Naive thymus-derived CD4-positive, alpha-beta T cell (primary cell): ENCODE data around the gene SUPT6H. TPM values are rescaled to one million over a fixed set of nuclear protein-coding genes. Genes with fewer than 3 reads are reported as not detected.

ENCODE experiments used
- ATAC-seq: fragments of 150-1000 bp; cut with Tn5 transposase; 2 replicates; pipeline ENCODE4 v1.10.0; 2021; ENCODE audit warnings: mild to moderate bottlenecking, moderate library complexity
- CTCF ChIA-PET: fragments of 350-600 bp; sonication (Branson Sonifier 250); formaldehyde crosslinking; loops from one replicate; lab custom pipeline; 2021; ENCODE audit warnings: antibody characterized with exemption; lab: Charles Lee
- POLR2A ChIA-PET: fragments of 350-600 bp; sonication (Branson Sonifier 250); formaldehyde crosslinking; loops from one replicate; lab custom pipeline; 2021; ENCODE audit warnings: antibody characterized with exemption, inconsistent platforms; lab: Charles Lee
- DNase-seq, 9 donors: peaks; one replicate each; pipeline versions ENCODE4 v3.0.0 to v3.0.0-alpha.2; 2020 to 2022; ENCODE audit warnings: mixed read lengths in 1 of 9
- H3K27ac ChIP-seq: one replicate; pipeline ENCODE4 v1.7.0; 2013; ENCODE audit warnings: mild to moderate bottlenecking, low read depth, low read length, moderate library complexity
- H3K27me3 ChIP-seq, 2 donors: one replicate each; pipeline ENCODE4 v1.7.0; 2013; ENCODE audit warnings: low read length in 2 of 2, mild to moderate bottlenecking in 2 of 2, moderate library complexity in 2 of 2; ENCODE audit not compliant: control insufficient read depth in 2 of 2, insufficient read depth in 2 of 2
- H3K36me3 ChIP-seq, 3 experiments: 1 replicate in 2 of 3; 2 replicates in 1 of 3; pipeline ENCODE4 v1.7.0; 2013; ENCODE audit warnings: low read length in 3 of 3, mild to moderate bottlenecking in 3 of 3, moderate library complexity in 1 of 3; ENCODE audit not compliant: insufficient read depth in 3 of 3, control insufficient read depth in 2 of 3
- H3K4me1 ChIP-seq, 2 donors: one replicate each; pipeline ENCODE4 v1.7.0; 2013; ENCODE audit warnings: low read length in 2 of 2, mild to moderate bottlenecking in 2 of 2, moderate library complexity in 1 of 2; ENCODE audit not compliant: control insufficient read depth in 2 of 2, insufficient read depth in 2 of 2
- H3K4me3 ChIP-seq: 2 replicates; pipeline ENCODE4 v1.7.0; 2013; ENCODE audit warnings: mild to moderate bottlenecking, low read length
- H3K9me3 ChIP-seq, 3 experiments: 1 replicate in 2 of 3; 2 replicates in 1 of 3; pipeline ENCODE4 v1.7.0; 2013; ENCODE audit warnings: low read length in 3 of 3; ENCODE audit not compliant: control insufficient read depth in 2 of 3
- H3K27ac Mint-ChIP-seq, 9 donors: one replicate each; pipeline ENCODE4 v1.8.0; 2020 to 2022; ENCODE audit warnings: mixed read lengths in 9 of 9, mild to moderate bottlenecking in 8 of 9, moderate library complexity in 5 of 9, inconsistent platforms in 2 of 9
- H3K27me3 Mint-ChIP-seq, 5 donors: one replicate each; pipeline ENCODE4 v1.8.0; 2021 to 2022; ENCODE audit warnings: mixed read lengths in 5 of 5, mild to moderate bottlenecking in 1 of 5
- H3K36me3 Mint-ChIP-seq, 5 donors: one replicate each; pipeline ENCODE4 v1.8.0; 2020 to 2022; ENCODE audit warnings: mixed read lengths in 5 of 5, mild to moderate bottlenecking in 3 of 5, inconsistent platforms in 1 of 5
- H3K4me1 Mint-ChIP-seq, 7 donors: one replicate each; pipeline ENCODE4 v1.8.0; 2020 to 2022; ENCODE audit warnings: mixed read lengths in 7 of 7, mild to moderate bottlenecking in 3 of 7, inconsistent platforms in 1 of 7
- H3K4me3 Mint-ChIP-seq, 10 donors: one replicate each; pipeline ENCODE4 v1.8.0; 2020 to 2022; ENCODE audit warnings: mild to moderate bottlenecking in 10 of 10, mixed read lengths in 10 of 10, moderate library complexity in 6 of 10, inconsistent platforms in 2 of 10
- H3K9me3 Mint-ChIP-seq, 11 donors: one replicate each; pipeline ENCODE4 v1.8.0; 2020 to 2022; ENCODE audit warnings: mixed read lengths in 11 of 11, mild to moderate bottlenecking in 4 of 11, inconsistent platforms in 1 of 11, moderate library complexity in 1 of 11
- intact Hi-C, 2 donors: fragments of 100-400 bp; cut with micrococcal nuclease; formaldehyde crosslinking; loops; one replicate each; pipeline ENCODE4 v1.15.1; 2023
- polyA plus RNA-seq, 2 donors: library from polyadenylated mRNA; unstranded; fragments of 300-500 nt; fragmentation: Illumina TruSeq; gene quantifications; one replicate each; pipeline ENCODE4 v1.2.3, GENCODE V29; 2021
- total RNA-seq, 6 experiments: library from RNA in 5 of 6; stranded (reverse) in 5 of 6; gene quantifications; 1 replicate in 5 of 6; 2 replicates in 1 of 6; pipeline ENCODE4 v1.2.3 and lab custom pipeline; 2021 to 2026

Gene SUPT6H
- total and polyA plus RNA-seq, 7 experiments from 2014 or later: 9.8 to 132 (median 92.9) TPM

GRCh38 chr17:28626818-28627217 is 35.2 kb upstream of the SUPT6H start:
- ChIA-PET POLR2A (no interaction called here), CTCF (no interaction called here)
- intact Hi-C loops: no loop called here
- H3K9me3 Mint-ChIP-seq: no peaks in the 10 kb centered on the region
- H3K36me3 ChIP-seq: peaks cover 16 to 89% (median 41%) of the 10 kb centered on the region in 3 experiments
- H3K27me3 ChIP-seq: no peaks in the 10 kb centered on the region
- no peak overlapping the region for H3K27ac ChIP-seq
- peak overlapping the region in 1 of 9 donors; percentile 58 for H3K27ac Mint-ChIP-seq
- peaks cover 13 to 50% (median 26%) of the 10 kb centered on the region in 5 donors for H3K36me3 Mint-ChIP-seq
- ATAC-seq (no peak), DNase-seq (no peak)
- no peak overlapping the region for H3K4me3 ChIP-seq
- H3K4me3 Mint-ChIP-seq: no peak overlapping the region
- H3K4me1 ChIP-seq: no peaks in the 10 kb centered on the region
- no peaks in the 10 kb centered on the region for H3K27me3 Mint-ChIP-seq
- H3K4me1 Mint-ChIP-seq: peaks cover 0 to 5% (median 4%) of the 10 kb centered on the region in 7 donors
- H3K9me3 ChIP-seq: no peaks in the 10 kb centered on the region

- H3K4me3 ChIP-seq: no peak overlapping the region
- no peaks in the 10 kb centered on the region for H3K9me3 ChIP-seq
- no peak overlapping the region for H3K27ac ChIP-seq
- Mint-ChIP-seq H3K9me3 (no peaks in the 10 kb centered on the region), H3K4me1 (peaks cover 15 to 44% (median 34%) of the 10 kb centered on the region in 7 donors), H3K27me3 (no peaks in the 10 kb centered on the region), H3K27ac (peak overlapping the region in 2 of 9 donors; percentile 25 to 34), H3K4me3 (no peak overlapping the region), H3K36me3 (peaks cover 23 to 73% (median 38%) of the 10 kb centered on the region in 5 donors)
- H3K27me3 ChIP-seq: no peaks in the 10 kb centered on the region
- ATAC-seq (no peak), DNase-seq (no peak)
- H3K36me3 ChIP-seq: peaks cover 43 to 97% (median 51%) of the 10 kb centered on the region in 3 experiments
- no peaks in the 10 kb centered on the region for H3K4me1 ChIP-seq
- ChIA-PET POLR2A (interaction anchor here (0.9 to 1.5 kb wide), 4 partner anchors 9 to 36 kb away, joined by 3 to 7 read pairs (median 4); partner anchors contain the start of gene BLTP2), CTCF (interaction anchor here (0.5 to 1.1 kb wide), 3 partner anchors 16 to 33 kb away, joined by 3 read pairs; no protein-coding TSS in a partner anchor)
- intact Hi-C loops: no loop called here
Measured at GRCh38 chr17:28634206-28634865, 27.7 kb upstream of the SUPT6H start.

- POLR2A ChIA-PET: interaction anchor here (1.0 kb wide), 1 partner anchor 33 kb away, joined by 4 read pairs; no protein-coding TSS in a partner anchor
- no peak overlapping the region for H3K27ac Mint-ChIP-seq
- CTCF ChIA-PET: no interaction called here
- peaks cover 15 to 49% (median 37%) of the 10 kb centered on the region in 7 donors for H3K4me1 Mint-ChIP-seq
- peaks cover 26 to 82% (median 46%) of the 10 kb centered on the region in 5 donors for H3K36me3 Mint-ChIP-seq
- H3K27ac ChIP-seq: no peak overlapping the region
- no peaks in the 10 kb centered on the region for H3K9me3 ChIP-seq
- no peaks in the 10 kb centered on the region for H3K4me1 ChIP-seq
- intact Hi-C loops: no loop called here
- no peaks in the 10 kb centered on the region for H3K27me3 ChIP-seq
- H3K4me3 ChIP-seq: no peak overlapping the region
- H3K9me3 Mint-ChIP-seq: no peaks in the 10 kb centered on the region
- H3K4me3 Mint-ChIP-seq: no peak overlapping the region
- ATAC-seq (no peak), DNase-seq (no peak)
- peaks cover 47 to 97% (median 60%) of the 10 kb centered on the region in 3 experiments for H3K36me3 ChIP-seq
- H3K27me3 Mint-ChIP-seq: no peaks in the 10 kb centered on the region
Measured at GRCh38 chr17:28635506-28635905, 26.5 kb upstream of the SUPT6H start.

GRCh38 chr17:28641579-28641978 is 20.4 kb upstream of the SUPT6H start:
- Histone ChIP-seq H3K27ac (no peak overlapping the region), H3K9me3 (no peaks in the 10 kb centered on the region), H3K4me1 (peaks cover 24 to 27% of the 10 kb centered on the region in 2 donors), H3K36me3 (peaks cover 23 to 67% (median 33%) of the 10 kb centered on the region in 3 experiments), H3K27me3 (no peaks in the 10 kb centered on the region), H3K4me3 (no peak overlapping the region)
- DNase-seq (no peak), ATAC-seq (no peak)
- H3K36me3 Mint-ChIP-seq: peaks cover 23 to 49% (median 35%) of the 10 kb centered on the region in 5 donors
- H3K27ac Mint-ChIP-seq: peak overlapping the region in 3 of 9 donors; percentile 8 to 36 (median 14)
- H3K4me1 Mint-ChIP-seq: peaks cover 31 to 60% (median 47%) of the 10 kb centered on the region in 7 donors
- H3K27me3 Mint-ChIP-seq: no peaks in the 10 kb centered on the region
- intact Hi-C loops: loop anchor here in 1 of 2 donors (10.0 kb wide), 3 partner anchors 213 to 747 kb away; partner anchors contain the start of genes ERAL1, IFT20, LYRM9 and TNFAIP1
- CTCF ChIA-PET: interaction anchor here (1.2 to 1.4 kb wide), 3 partner anchors 34 to 312 kb away, joined by 3 to 8 read pairs (median 4); no protein-coding TSS in a partner anchor
- no peaks in the 10 kb centered on the region for H3K9me3 Mint-ChIP-seq
- POLR2A ChIA-PET: interaction anchor here (0.7 to 1.8 kb wide), 3 partner anchors 18 to 65 kb away, joined by 3 to 4 read pairs (median 4); partner anchors contain the start of genes ALDOC, SDF2 and SUPT6H
- peak overlapping the region in 2 of 10 donors; percentile 26 to 29 for H3K4me3 Mint-ChIP-seq

DNA sequence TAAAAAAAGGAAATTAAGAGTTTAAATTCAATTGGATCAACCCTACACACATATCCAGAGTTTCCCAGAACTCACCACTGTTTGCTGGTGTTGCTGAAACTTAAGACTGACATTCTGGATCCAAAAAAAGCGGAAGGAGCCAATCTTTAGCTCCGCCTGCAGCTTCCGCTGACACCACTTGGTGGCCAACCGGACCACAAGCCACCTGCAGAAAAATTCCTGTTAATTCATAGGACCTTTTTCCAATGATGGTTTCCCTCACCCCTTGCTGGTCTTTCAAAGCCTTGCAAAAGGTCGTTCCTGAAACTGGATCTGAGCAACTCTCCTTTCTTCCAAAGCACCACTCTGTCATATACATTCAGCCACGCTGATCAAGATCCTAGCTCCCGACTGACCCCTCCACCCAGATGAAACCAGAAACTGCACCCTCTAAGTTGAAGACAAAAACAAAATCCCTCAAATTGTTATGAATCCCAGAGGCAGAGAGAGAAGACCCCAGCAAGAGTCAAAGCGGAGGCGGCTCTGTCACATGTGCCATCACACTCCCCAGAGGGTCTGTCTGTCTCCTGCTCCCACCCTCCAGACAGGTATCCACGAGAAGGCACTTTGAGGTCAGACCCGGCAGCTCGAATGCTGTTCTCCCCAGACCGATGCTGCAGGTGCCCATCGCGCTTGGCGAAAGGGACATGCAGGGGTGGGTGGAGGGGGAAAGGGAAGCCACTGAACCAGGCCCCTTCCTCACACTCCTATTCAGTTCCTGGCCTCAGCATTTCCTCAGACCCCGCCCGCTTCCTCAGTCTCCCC is 17.8 kb upstream of the SUPT6H start:
- Mint-ChIP-seq H3K27ac (peak overlapping the region; percentile 84 to 99 (median 93)), H3K9me3 (no peaks in the 10 kb centered on the region), H3K36me3 (peaks cover 9 to 40% (median 25%) of the 10 kb centered on the region in 5 donors), H3K4me1 (peaks cover 33 to 60% (median 41%) of the 10 kb centered on the region in 7 donors), H3K27me3 (no peaks in the 10 kb centered on the region), H3K4me3 (peak overlapping the region; percentile 89 to 99 (median 94))
- Histone ChIP-seq H3K27ac (peak overlapping the region; percentile 95), H3K4me3 (peak overlapping the region; percentile 87), H3K36me3 (peaks cover 12 to 51% (median 20%) of the 10 kb centered on the region in 3 experiments), H3K27me3 (no peaks in the 10 kb centered on the region), H3K9me3 (no peaks in the 10 kb centered on the region), H3K4me1 (peaks cover 26 to 29% of the 10 kb centered on the region in 2 donors)
- ATAC-seq (no peak), DNase-seq (peak in 4 of 9 donors; percentile 7 to 40 (median 10))
- intact Hi-C loops: loop anchor here (1.0 to 10.0 kb wide), 6 partner anchors 45 to 749 kb away; partner anchors contain the start of genes ERAL1 (in 1 of the 2), IFT20 (in 1 of the 2), LYRM9 (in 1 of the 2) and NEK8 (in 1 of the 2)
- ChIA-PET POLR2A (interaction anchor here (0.6 to 5.3 kb wide), 24 partner anchors 8 to 1460 kb away, joined by 3 to 81 read pairs (median 5); partner anchors contain the start of genes ALDOC, IFT20, NEK8 and NUFIP2), CTCF (interaction anchor here (0.7 to 1.2 kb wide), 3 partner anchors 24 to 33 kb away, joined by 3 read pairs; no protein-coding TSS in a partner anchor)
